KMS-11 (cell line): ENCODE data around the gene PLXNA1.

Source experiments
- H2AFZ ChIP-seq: fragments of 200-600 bp; sonication (generic); 2 replicates; pipeline ENCODE4 v1.6.1; 2016; ENCODE audit warnings: antibody characterized with exemption, mixed run types, low read depth
- H3K27ac ChIP-seq: fragments of 200-600 bp; sonication (generic); 2 replicates; pipeline ENCODE4 v1.6.1; 2016; ENCODE audit warnings: mild to moderate bottlenecking, mixed run types
- H3K27me3 ChIP-seq: fragments of 200-600 bp; sonication (generic); 2 replicates; pipeline ENCODE4 v1.6.1; 2017; ENCODE audit warnings: mild to moderate bottlenecking, low read depth, mixed run types, moderate library complexity; ENCODE audit not compliant: insufficient read depth
- H3K36me3 ChIP-seq: fragments of 200-600 bp; sonication (generic); 2 replicates; pipeline ENCODE4 v1.6.1; 2017; ENCODE audit warnings: mild to moderate bottlenecking, mixed run types; ENCODE audit not compliant: insufficient read depth
- H3K4me1 ChIP-seq: fragments of 200-600 bp; sonication (generic); 2 replicates; pipeline ENCODE4 v1.6.1; 2016; ENCODE audit warnings: mild to moderate bottlenecking, low read depth, mixed run types; ENCODE audit not compliant: poor library complexity, severe bottlenecking
- H3K4me2 ChIP-seq: fragments of 200-600 bp; sonication (generic); 2 replicates; pipeline ENCODE4 v1.7.0; 2016; ENCODE audit warnings: mild to moderate bottlenecking, mixed run types
- H3K4me3 ChIP-seq: fragments of 200-600 bp; sonication (generic); IDR thresholded peaks from 2 replicates; pipeline ENCODE4 v1.6.1; 2017; ENCODE audit warnings: low read depth, low read length, mixed read lengths; ENCODE audit not compliant: insufficient read depth
- H3K79me2 ChIP-seq: fragments of 200-600 bp; sonication (generic); 2 replicates; pipeline ENCODE4 v1.6.1; 2016; ENCODE audit warnings: low read depth, mixed run types; ENCODE audit not compliant: insufficient read depth
- H3K9ac ChIP-seq: fragments of 200-600 bp; sonication (generic); 2 replicates; pipeline ENCODE4 v1.6.1; 2016; ENCODE audit warnings: mild to moderate bottlenecking, mixed run types
- H4K20me1 ChIP-seq: fragments of 200-600 bp; sonication (generic); 2 replicates; pipeline ENCODE4 v1.6.1; 2016; ENCODE audit warnings: mild to moderate bottlenecking, mixed run types; ENCODE audit not compliant: insufficient read depth
- TF ChIP-seq, protein P1 (sequence below): fragments of 200-600 bp; sonication (generic); conservative IDR thresholded peaks from 2 replicates; pipeline ENCODE4 v1.6.1; 2017; ENCODE audit warnings: low read depth, mild to moderate bottlenecking, antibody characterized with exemption, low read length, moderate library complexity, mixed read lengths

PLXNA1 gene

DNA sequence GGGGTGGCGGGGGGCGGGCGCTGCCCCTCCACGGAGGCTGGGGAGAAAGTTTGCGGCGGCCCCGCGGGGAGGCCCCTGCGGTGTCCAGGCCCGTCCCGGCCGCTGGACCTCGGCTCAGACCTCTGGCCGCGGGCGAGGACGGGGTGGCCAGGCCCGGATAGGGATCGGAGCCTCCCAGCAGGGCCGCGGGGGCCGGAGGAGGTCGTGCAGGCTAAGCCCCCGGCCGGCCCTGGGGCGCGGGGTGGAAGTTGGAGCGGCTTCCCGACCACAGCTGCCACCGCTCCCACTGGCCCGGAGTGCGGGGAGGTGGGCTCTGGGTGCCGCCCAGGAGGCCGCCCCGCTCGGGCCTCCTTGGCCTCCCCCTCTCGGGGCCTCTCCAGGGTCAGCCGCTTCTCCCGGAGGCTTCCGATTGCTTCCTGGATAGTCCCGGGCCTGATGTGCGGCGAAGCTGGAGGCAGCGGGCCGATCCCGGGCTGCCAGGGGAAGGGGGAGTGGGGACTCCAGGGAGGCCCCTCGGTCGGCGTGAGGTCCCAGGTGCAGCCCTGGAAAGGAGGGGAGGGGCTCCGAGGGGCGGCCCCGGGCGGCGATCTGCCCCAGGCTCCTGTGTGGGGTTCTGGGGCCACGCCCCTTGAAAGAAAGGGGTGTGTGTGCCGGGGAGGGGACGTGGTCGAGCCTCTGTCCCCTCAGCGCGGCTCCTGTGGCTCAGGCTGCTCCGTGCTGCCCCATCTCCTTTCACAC lies 907 bp downstream of the PLXNA1 start:
- Histone ChIP-seq H3K79me2 (peaks cover 46% of the 10 kb centered on the region; the same call in 1 of the 2 replicates), H3K9ac (peak overlapping the region; percentile 58; the same call in 1 of the 2 replicates), H3K27me3 (no peaks in the 10 kb centered on the region), H3K27ac (no peak overlapping the region), H2AFZ (no peak overlapping the region), H3K4me2 (peak overlapping the region; percentile 71), H3K4me1 (peaks cover 7% of the 10 kb centered on the region), H3K4me3 (peak overlapping the region; percentile 40), H3K36me3 (no peaks in the 10 kb centered on the region), H4K20me1 (no peaks in the 10 kb centered on the region)
- TF ChIP-seq, protein P1, sequence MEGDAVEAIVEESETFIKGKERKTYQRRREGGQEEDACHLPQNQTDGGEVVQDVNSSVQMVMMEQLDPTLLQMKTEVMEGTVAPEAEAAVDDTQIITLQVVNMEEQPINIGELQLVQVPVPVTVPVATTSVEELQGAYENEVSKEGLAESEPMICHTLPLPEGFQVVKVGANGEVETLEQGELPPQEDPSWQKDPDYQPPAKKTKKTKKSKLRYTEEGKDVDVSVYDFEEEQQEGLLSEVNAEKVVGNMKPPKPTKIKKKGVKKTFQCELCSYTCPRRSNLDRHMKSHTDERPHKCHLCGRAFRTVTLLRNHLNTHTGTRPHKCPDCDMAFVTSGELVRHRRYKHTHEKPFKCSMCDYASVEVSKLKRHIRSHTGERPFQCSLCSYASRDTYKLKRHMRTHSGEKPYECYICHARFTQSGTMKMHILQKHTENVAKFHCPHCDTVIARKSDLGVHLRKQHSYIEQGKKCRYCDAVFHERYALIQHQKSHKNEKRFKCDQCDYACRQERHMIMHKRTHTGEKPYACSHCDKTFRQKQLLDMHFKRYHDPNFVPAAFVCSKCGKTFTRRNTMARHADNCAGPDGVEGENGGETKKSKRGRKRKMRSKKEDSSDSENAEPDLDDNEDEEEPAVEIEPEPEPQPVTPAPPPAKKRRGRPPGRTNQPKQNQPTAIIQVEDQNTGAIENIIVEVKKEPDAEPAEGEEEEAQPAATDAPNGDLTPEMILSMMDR, result no peak

- peaks cover 46% of the 10 kb centered on the region; the same call in 1 of the 2 replicates for H3K79me2 ChIP-seq
- H3K9ac ChIP-seq, result no peak overlapping the region; the same call in 1 of the 2 replicates
- no peak overlapping the region for H3K27ac ChIP-seq
- no peaks in the 10 kb centered on the region for H3K36me3 ChIP-seq
- no peaks in the 10 kb centered on the region for H3K27me3 ChIP-seq
- peak overlapping the region; percentile 40 for H3K4me3 ChIP-seq
- H3K4me1 ChIP-seq, result peaks cover 7% of the 10 kb centered on the region
- TF ChIP-seq, protein P1, result no peak
- H2AFZ ChIP-seq, result no peak overlapping the region
- no peaks in the 10 kb centered on the region for H4K20me1 ChIP-seq
- H3K4me2 ChIP-seq, result peak overlapping the region; percentile 71
These were observed 1.6 kb downstream of the PLXNA1 start for GRCh38 chr3:126984391-126985131.

- TF ChIP-seq, protein P1, result no peak
These were observed 2.4 kb downstream of the PLXNA1 start for GRCh38 chr3:126985132-126985985.

GRCh38 chr3:126986001-126986400 lies 3.1 kb downstream of the PLXNA1 start:
- Histone ChIP-seq H4K20me1 (no peaks in the 10 kb centered on the region), H3K27ac (no peak overlapping the region), H3K79me2 (peaks cover 46% of the 10 kb centered on the region; the same call in 1 of the 2 replicates)

More at GRCh38 chr3:126985132-126985985, 2.4 kb downstream of the PLXNA1 start:
- Histone ChIP-seq H3K27me3 (no peaks in the 10 kb centered on the region), H3K9ac (no peak overlapping the region), H4K20me1 (no peaks in the 10 kb centered on the region), H3K27ac (no peak overlapping the region), H3K4me1 (peaks cover 7% of the 10 kb centered on the region), H2AFZ (no peak overlapping the region), H3K4me3 (no peak overlapping the region), H3K4me2 (no peak overlapping the region), H3K36me3 (no peaks in the 10 kb centered on the region), H3K79me2 (peaks cover 46% of the 10 kb centered on the region; the same call in 1 of the 2 replicates)

More at GRCh38 chr3:126986001-126986400, 3.1 kb downstream of the PLXNA1 start:
- H3K4me3 ChIP-seq, result no peak overlapping the region
- no peak overlapping the region for H3K9ac ChIP-seq
- H3K4me1 ChIP-seq, result peaks cover 7% of the 10 kb centered on the region
- H3K4me2 ChIP-seq, result no peak overlapping the region
- TF ChIP-seq, protein P1, result no peak
- no peaks in the 10 kb centered on the region for H3K36me3 ChIP-seq
- no peaks in the 10 kb centered on the region for H3K27me3 ChIP-seq
- no peak overlapping the region for H2AFZ ChIP-seq
